ENCODE data around the gene CAMSAP3. TPM values are rescaled to one million over a fixed set of nuclear protein-coding genes. Genes with fewer than 3 reads are reported as not detected.

CAMSAP3 gene
- total RNA-seq: not detected in 2 replicates

GRCh38 chr19:7595466-7596133 lies at the start of gene CAMSAP3:
TSS of gene CAMSAP3 (plus strand) at chr19:7595863. CDS start at chr19:7596003, 140 bp downstream.

GRCh38 chr19:7629347-7630054 lies 33.8 kb downstream of the CAMSAP3 start, which contains the start of the genes PET100 and XAB2:
TSS of gene PET100 (plus strand) at chr19:7629793. CDS start at chr19:7629834, 41 bp downstream.
TSS of gene XAB2 (minus strand) at chr19:7629545. CDS start at chr19:7629527, 18 bp downstream.

GRCh38 chr19:7633698-7634097 lies 38.0 kb downstream of the CAMSAP3 start, which contains the start of gene PCP2:
TSS of gene PCP2 (minus strand) at chr19:7633719. CDS start at chr19:7633457, 262 bp downstream.

GRCh38 chr19:7636691-7637373 lies 41.2 kb downstream of the CAMSAP3 start, which contains the start of gene STXBP2:
TSS of gene STXBP2 (plus strand) at chr19:7637110. CDS start at chr19:7637150, 40 bp downstream.

Other genes with a start within 250 kb of the CAMSAP3 start
- 40.6 and 48.7 TPM in 2 replicates for gene ARHGEF18, start 246.9 kb upstream of the CAMSAP3 start, total RNA-seq
- 2.6 and 3.9 TPM in 2 replicates for gene PEX11G, start 106.8 kb upstream of the CAMSAP3 start, total RNA-seq
- gene ZNF358, start 79.8 kb upstream of the CAMSAP3 start, total RNA-seq: 20.2 and 22.5 TPM in 2 replicates
- gene MCOLN1, start 73.2 kb upstream of the CAMSAP3 start, total RNA-seq: 3.9 and 4.6 TPM in 2 replicates
- 159 and 163 TPM in 2 replicates for gene PNPLA6, start 60.1 kb upstream of the CAMSAP3 start, total RNA-seq
- gene XAB2, start 33.7 kb downstream of the CAMSAP3 start, total RNA-seq: 42.2 and 45.3 TPM in 2 replicates
- 4.9 and 7.4 TPM in 2 replicates for gene PET100, start 33.9 kb downstream of the CAMSAP3 start, total RNA-seq
- gene PCP2, start 37.9 kb downstream of the CAMSAP3 start, total RNA-seq: not detected in 2 replicates
- gene STXBP2, start 41.2 kb downstream of the CAMSAP3 start, total RNA-seq: 12.1 and 22.8 TPM in 2 replicates
- not detected in 2 replicates for gene RETN, start 73.2 kb downstream of the CAMSAP3 start, total RNA-seq
- not detected in 2 replicates for gene MCEMP1, start 81.2 kb downstream of the CAMSAP3 start, total RNA-seq
- gene TRAPPC5, start 85.0 kb downstream of the CAMSAP3 start, total RNA-seq: 86.2 and 107 TPM in 2 replicates
- gene FCER2, start 106.3 kb downstream of the CAMSAP3 start, total RNA-seq: not detected in 2 replicates
- gene CLEC4G, start 136.2 kb downstream of the CAMSAP3 start, total RNA-seq: not detected in 2 replicates
- gene CD209, start 151.7 kb downstream of the CAMSAP3 start, total RNA-seq: not detected in 2 replicates
- gene CLEC4M, start 167.4 kb downstream of the CAMSAP3 start, total RNA-seq: not detected in 2 replicates
- 25.5 and 44.4 TPM in 2 replicates for gene EVI5L, start 234.4 kb downstream of the CAMSAP3 start, total RNA-seq